Activated CD8-positive, alpha-beta memory T cell treated with anti-CD3 and anti-CD28 coated beads, Interleukin-2, amount 50 U/mL, for 1 hour (primary cell): ENCODE measurements around the gene CFAP46.

Experiments
- DNase-seq: peaks from one replicate; pipeline ENCODE4 v3.0.0-alpha.2; 2020; ENCODE audit errors: extremely low read depth

Gene CFAP46

DNA sequence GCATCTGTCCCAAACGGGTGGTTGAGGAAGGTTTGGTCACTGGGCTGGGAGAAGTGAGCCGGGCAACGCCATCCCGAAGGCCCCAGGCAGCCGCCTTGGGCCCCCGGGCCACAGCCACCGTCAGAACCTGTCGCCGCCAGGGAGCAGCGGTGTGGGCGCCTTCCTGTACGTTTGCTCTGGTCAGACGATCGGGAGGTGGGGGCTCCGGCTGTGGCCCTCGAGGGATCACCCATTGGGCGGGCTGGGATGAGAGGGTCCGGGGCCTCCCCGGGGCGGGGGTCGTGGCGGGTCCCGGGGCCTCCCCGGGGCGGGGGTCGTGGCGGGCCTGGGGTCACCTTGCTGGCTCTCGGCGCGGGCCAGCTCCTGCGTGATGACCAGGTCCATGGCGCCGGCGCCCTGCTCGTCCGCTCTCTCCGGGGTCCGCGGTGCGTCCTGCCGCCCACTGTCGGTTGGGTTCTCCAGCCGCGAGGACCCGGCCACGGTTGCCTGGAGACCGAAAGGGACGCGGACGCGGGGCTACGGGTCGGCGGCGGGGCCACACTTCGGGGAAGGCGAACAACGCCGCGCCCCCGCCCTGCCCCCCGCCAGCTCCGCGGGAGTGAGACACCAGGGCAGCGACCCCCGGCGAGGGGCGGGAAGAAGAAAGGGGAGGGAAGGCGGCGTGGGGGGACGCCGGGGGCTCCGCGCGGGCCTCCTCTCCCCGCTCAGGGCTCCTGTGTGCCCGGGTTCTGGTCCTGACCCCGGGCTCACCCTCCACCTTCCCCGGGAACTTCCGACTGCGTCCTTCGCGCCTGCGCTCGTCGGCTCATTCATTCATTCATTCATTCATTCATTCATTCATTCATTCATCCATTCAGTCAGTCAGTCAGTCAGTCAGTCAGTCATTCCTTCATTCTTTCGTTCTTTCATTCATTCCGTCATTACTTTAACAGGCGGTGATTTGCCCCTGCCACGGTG, at the start of gene CFAP46:
CFAP46 (minus strand) TSS at position 470 of the 957 bp plus-strand sequence; CDS start at position 384, 86 bp downstream.
- DNase-seq, result no peak

- no peak for DNase-seq
These were observed 49.5 kb upstream of the CFAP46 start for GRCh38 chr10:132991706-132992432.

- DNase-seq, result no peak
These were observed 48.5 kb upstream of the CFAP46 start for GRCh38 chr10:132990684-132991545.

DNA sequence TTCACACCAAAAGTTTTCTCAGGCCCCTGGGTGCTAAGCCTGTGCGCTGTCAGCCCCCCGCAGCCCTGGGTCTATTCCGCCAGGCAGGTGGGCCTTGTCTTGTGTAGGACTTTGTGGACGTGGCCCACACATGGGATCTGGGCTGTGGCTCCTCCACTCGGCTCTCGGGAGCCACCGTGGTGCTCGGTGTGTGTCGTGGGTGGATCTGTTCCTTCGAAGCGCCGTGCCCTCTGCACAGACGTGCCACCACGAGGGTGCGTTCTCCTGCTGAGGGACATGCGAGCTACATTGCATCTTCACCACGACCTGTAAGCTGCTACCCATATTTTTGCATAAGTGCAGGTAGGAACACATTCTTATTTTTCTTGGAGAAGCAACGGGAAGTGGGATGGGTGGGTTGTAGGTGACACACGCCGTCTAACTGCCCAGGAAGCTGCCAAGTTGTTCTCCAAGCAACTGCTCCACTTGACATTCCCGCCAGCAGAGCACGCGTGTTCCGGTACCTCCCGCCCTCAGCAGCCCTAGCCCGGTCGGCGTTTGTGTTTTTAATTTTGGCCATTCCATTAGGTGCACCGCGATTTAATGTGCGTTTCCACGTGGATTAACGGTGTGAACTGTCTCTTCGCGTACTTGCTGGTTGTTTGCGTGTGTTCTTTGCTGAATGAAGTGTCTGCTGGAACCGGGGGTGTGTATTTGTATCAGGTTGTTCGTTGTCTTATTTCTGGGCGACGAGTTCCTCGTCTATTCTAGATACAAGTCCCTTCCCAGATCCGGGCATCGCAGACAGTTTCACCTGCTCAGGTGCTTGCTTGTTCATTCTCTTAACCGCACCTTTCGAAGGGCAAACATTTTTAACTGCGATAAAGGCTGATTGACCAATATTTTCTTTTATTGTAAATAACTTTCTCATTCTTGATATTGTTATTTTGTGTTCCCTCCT, 47.4 kb upstream of the CFAP46 start:
- no peak for DNase-seq

DNA sequence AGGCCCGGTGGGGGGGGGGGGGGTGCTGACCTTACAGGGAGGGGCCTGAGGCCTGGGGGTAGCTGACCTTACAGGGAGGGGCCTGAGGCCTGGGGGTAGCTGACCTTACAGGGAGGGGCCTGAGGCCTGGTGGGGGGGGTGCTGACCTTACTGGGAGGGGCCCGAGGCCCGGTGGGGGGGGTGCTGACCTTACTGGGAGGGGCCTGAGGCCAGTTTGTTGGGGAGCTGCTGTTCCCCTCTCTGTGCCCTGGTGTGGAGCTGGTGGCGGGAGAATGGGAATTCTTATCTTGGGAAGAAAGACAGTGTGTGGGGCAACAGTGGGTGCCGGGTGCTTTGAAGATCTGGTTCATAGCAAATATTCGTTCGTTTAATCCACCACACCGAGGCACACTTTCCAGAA, 46.6 kb upstream of the CFAP46 start:
- DNase-seq, result no peak

DNA sequence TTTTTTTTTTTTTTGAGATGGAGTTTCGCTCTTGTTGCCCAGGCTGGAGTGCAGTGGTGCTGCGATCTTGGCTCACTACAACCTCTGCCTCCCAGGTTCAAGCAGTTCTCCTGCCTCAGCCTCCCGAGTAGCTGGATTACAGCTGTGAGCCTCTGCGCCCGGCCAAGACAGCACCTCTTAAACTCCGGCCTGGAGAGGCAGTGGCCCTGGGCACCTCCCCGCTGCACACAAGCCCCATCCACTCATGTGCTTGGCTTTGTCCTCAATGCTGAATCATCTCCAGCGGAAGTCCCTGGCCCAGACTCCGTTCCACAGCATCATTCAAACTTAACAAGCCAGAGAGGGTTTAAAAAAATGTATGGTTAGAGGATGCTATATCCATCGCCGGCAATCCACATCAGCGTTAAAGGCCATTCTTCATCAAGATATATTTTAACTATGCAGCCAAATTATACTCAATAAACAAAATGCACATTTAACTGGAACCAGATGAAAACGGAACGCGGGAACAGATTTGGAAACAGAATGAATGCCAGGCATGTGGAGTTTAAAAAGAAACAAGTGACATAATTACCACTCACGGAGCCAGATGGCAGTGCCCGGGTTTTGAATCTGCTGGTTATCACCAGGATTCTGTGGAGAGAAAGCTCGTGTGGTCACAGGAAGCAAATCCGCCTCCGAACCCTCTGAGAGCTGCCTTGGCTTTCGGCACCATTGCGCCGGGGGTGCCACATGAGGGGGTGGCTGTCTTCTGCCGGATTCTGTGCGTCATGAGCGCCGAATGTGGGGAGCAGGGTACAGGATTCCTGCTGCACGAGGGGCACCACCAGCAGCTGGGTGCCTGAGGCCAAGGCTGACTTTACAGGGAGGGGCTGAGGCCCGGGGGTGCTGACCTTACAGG, 45.6 kb upstream of the CFAP46 start:
- DNase-seq, result no peak

GRCh38 chr10:132986978-132987377, 44.6 kb upstream of the CFAP46 start:
- no peak for DNase-seq

DNA sequence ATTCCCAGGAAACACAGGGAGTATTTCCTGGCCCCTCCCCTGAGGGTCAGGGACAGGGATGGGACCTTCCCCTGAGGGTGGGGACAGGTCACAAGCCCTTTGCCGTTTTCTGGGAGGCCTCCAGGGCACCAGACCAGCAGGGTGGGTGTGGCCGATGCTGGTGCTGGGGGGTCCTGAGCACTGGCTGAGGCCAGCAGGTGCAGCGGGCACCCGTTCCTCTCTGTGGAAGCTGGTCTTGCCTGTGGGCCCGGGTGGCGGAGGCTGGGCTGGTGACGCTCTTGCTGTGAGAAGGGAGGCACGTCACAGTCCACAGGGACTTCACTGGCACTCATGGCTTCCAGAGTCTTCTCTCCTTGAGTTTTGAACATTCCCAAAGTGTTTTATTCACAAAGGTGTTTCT, 44.2 kb upstream of the CFAP46 start:
- no peak for DNase-seq

- no peak for DNase-seq
These were observed 43.7 kb upstream of the CFAP46 start for GRCh38 chr10:132986076-132986475.

DNA sequence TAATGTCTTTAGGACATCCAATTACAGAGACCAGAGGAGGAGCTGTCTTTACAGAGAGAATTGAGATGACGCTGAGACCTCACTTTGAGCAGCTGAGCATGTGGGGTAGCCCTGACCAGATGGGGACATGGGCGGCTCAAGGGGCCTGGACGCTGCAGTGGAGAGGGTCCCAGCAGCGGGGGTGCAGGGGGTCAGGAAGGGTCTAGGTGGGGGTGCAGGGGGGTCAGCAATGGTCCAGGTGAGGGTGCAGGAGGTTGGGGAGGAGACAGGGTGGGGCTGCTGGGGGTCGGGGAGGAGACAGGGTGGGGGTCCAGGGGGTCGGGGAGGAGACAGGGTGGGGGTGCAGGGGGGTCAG, 43.2 kb upstream of the CFAP46 start:
- DNase-seq, result no peak

GRCh38 chr10:132984801-132985545, 42.6 kb upstream of the CFAP46 start:
- no peak for DNase-seq

DNA sequence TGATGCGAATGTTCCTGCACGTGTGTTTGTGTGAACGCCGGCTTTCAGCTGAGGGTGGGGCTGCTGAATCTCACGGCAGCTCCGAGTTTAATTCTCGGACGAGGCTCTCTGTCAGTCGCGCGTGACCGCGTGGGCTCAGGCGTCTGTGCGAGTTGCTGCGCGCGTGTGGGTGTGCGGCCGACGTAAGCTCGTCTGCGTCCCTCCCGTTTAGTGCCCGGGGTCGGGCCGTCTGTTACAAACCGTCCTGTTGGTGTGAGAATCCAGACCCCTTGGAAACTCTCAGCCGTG, 41.6 kb upstream of the CFAP46 start:
- no peak for DNase-seq

GRCh38 chr10:132983252-132984007, 41.1 kb upstream of the CFAP46 start:
- no peak for DNase-seq

GRCh38 chr10:132982301-132982989, 40.1 kb upstream of the CFAP46 start:
- DNase-seq, result no peak

DNA sequence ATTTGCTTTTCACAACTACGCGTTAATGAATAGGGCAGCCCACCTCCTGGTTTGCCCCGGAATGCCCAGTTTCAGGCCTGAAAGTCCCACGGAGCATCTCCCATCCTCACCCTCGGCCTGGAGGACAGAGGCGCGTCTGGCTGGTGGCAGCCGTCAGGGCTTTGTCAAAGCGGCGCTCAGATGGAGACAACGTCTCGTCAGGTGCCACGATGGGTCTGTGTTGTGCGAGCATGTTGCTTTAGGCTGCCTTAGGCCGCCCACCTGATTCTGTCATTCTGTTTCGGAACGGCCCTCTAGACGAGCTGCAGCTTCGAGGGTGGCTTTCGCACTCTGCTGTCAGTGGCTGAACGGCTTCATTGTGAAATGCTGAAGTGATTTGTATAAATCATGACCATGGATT, 39.4 kb upstream of the CFAP46 start:
- no peak for DNase-seq

- DNase-seq, result no peak
These were observed 38.8 kb upstream of the CFAP46 start for GRCh38 chr10:132981173-132981555.

DNA sequence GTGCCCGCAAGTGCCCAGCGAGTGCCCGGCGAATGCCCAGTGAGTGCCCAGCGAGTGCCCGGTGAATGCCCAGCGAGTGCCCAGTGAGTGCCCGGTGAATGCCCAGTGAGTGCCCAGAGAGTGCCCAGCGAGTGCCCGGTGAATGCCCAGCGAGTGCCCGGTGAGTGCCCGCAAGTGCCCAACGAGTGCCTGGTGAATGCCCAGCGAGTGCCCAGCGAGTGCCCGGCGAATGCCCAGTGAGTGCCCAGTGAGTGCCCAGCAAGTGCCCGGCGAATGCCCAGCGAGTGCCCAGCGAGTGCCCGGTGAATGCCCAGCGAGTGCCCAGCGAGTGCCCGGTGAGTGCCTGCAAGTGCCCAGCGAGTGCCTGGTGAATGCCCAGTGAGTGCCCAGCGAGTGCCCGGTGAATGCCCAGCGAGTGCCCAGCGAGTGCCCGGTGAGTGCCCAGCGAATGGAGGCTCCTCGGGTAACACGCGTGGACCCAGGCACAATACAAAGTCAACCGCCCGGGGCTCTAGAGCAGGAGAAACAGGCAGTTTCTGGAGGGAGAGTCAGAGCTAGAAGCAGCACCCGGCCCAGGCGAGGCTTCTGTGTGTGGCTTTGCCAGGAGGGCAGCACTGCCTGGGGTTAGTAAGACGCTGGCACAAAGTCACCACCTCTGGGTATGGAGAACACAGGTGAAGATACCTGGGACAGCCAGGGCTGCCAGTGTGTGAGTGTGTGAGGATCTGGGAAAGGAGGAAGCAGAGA, 38.2 kb upstream of the CFAP46 start:
- no peak for DNase-seq
